ENCODE results near the gene DIDO1. TPM values are rescaled to one million over a fixed set of nuclear protein-coding genes. Genes with fewer than 3 reads are reported as not detected.
A peak's percentile ranks its signal among the peaks of the same experiment; 100 is the strongest.

The DIDO1 gene
- total and polyA plus RNA-seq, 2 of the 13 experiments (the other 11 are each of a cell fraction or from before 2014, with no cell fraction given): 75.0 to 75.1 TPM

DNA sequence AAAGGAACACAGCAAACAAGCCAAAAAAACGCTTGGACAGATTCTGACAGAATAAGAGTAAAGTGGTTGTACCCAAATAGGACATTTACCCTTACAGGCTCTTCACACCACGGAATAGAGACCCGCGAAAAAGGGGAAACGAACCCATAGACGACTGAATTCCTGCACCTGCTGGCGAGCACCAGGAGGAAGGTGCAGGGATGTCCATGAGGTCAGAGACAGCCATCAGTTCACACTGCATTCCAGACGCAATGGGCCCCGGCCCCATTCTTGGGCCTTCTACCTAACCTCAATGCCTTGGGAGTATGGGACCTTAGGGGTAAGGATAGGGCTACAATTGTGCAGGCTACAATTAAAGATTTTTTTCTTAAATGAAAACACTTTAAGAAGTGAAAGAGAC is 5.2 kb upstream of the DIDO1 start:
- Histone ChIP-seq H3K79me2 (ENCODE audit: insufficient read depth, low read length) (peaks cover 99% of the 10 kb centered on the region), H3K4me2 (ENCODE audit: low read depth, low read length) (peak overlapping the region; percentile 10; the same call in 1 of the 2 replicates), H3K9me3 (ENCODE audit: low read length) (no peaks in the 10 kb centered on the region), H2AFZ (ENCODE audit: low read length) (no peak overlapping the region), H3K36me3 (replicated peaks in 1 of 2; ENCODE audit: control insufficient read depth in 1 of 2, insufficient read depth in 2 of 2, low read length in 2 of 2) (peaks cover 17 to 38% of the 10 kb centered on the region in 2 experiments), H3K27ac (ENCODE audit: extremely low read length, insufficient read depth, low read length) (peak overlapping the region; percentile 2), H4K20me1 (ENCODE audit: insufficient read depth, low read length) (peaks cover 81% of the 10 kb centered on the region), H3K4me3 (replicated peaks in 1 of 3; ENCODE audit: insufficient read depth in 1 of 3, low read depth in 2 of 3, low read length in 3 of 3) (no peak overlapping the region), H3K4me1 (ENCODE audit: insufficient read depth, low read length) (peaks cover 91% of the 10 kb centered on the region), H3K9ac (ENCODE audit: insufficient read depth, low read depth, low read length) (no peak overlapping the region), H3K27me3 (ENCODE audit: control insufficient read depth in 1 of 2, insufficient read depth in 2 of 2, low read length in 2 of 2) (no peaks in the 10 kb centered on the region)
- ATAC-seq (no peak), FAIRE-seq (no peak), DNase-seq (ENCODE audit: low spot score) (no peak)
- intact Hi-C loops (cut with micrococcal nuclease; ENCODE audit: unreplicated experiment): no loop called here
- 88% methylated on average over 9 of the region's 9 CpGs for WGBS (ENCODE audit: low lambda C conversion rate)
- no TSS peak for BruUV-seq (replicated peaks)
- TF ChIP-seq ZNF644 (CRISPR knock-in tag; IDR thresholded peaks at IDR 0.05; ENCODE audit: low read depth) (no peak), RBM22 (optimal IDR thresholded peaks at IDR 0.05; ENCODE audit: low read length) (peak; percentile 48), BCL6 (CRISPR knock-in tag; IDR thresholded peaks at IDR 0.05) (peak; percentile 10; the same call in 1 of the 2 replicates)
- TF ChIP-seq, protein P1, sequence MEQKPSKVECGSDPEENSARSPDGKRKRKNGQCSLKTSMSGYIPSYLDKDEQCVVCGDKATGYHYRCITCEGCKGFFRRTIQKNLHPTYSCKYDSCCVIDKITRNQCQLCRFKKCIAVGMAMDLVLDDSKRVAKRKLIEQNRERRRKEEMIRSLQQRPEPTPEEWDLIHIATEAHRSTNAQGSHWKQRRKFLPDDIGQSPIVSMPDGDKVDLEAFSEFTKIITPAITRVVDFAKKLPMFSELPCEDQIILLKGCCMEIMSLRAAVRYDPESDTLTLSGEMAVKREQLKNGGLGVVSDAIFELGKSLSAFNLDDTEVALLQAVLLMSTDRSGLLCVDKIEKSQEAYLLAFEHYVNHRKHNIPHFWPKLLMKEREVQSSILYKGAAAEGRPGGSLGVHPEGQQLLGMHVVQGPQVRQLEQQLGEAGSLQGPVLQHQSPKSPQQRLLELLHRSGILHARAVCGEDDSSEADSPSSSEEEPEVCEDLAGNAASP (CRISPR knock-in tag; IDR thresholded peaks at IDR 0.05; ENCODE audit: borderline replicate concordance): peak; percentile 29; the same call in 1 of the 2 replicates
- ChIA-PET POLR2A (interaction anchor here (1.1 kb wide), 1 partner anchor 22 kb away, joined by 3 read pairs; no protein-coding TSS in a partner anchor), CTCF (ENCODE audit: low intra/inter-chr PET ratio, low total read pairs) (no interaction called here)
- in situ Hi-C loops (cut with HindIII; ENCODE audit: extremely low pct_ligation_motif_present, low pct_unique_long_range_greater_than_20kb): no loop called here

DNA sequence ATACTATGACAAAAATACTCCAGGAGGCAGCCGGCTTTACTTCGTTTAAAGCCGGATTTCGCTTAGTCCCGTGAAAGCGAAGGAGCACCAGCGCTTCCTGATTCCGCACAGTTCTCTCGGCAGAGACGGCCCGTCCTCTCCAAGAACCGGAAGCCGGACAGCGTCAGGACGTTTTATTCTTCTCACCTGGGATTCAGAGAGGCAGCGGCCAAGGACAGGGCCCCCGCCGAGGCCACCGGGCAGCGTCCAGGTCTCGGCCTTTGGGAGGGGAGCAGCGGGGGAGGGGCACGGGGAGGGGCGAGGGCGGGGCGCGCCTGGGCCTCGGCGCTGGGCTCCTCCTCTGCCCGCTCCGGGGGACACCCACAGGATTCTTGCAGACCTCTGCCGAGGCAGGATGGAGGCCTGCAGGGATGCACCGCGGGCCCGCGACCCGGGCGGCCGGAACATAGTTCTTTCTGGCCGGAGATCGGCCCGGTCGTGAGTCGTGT is 2.8 kb upstream of the DIDO1 start:
- Histone ChIP-seq H3K4me2 (ENCODE audit: low read depth, low read length) (peak overlapping the region; percentile 22), H3K36me3 (replicated peaks in 1 of 2; ENCODE audit: control insufficient read depth in 1 of 2, insufficient read depth in 2 of 2, low read length in 2 of 2) (peaks cover 5 to 19% of the 10 kb centered on the region in 2 experiments), H3K79me2 (ENCODE audit: insufficient read depth, low read length) (peaks cover 99% of the 10 kb centered on the region), H4K20me1 (ENCODE audit: insufficient read depth, low read length) (peaks cover 70% of the 10 kb centered on the region), H3K27me3 (ENCODE audit: control insufficient read depth in 1 of 2, insufficient read depth in 2 of 2, low read length in 2 of 2) (peaks cover 0 to 5% of the 10 kb centered on the region in 2 experiments; a peak in 1 of 5 replicates), H3K27ac (ENCODE audit: extremely low read length, insufficient read depth, low read length) (peak overlapping the region; percentile 33), H2AFZ (ENCODE audit: low read length) (no peak overlapping the region), H3K9ac (ENCODE audit: insufficient read depth, low read depth, low read length) (0 out of 2 replicates have a peak overlapping the region, but pooled peaks have one; percentile 7), H3K4me1 (ENCODE audit: insufficient read depth, low read length) (peaks cover 67% of the 10 kb centered on the region), H3K4me3 (replicated peaks in 1 of 3; ENCODE audit: insufficient read depth in 1 of 3, low read depth in 2 of 3, low read length in 3 of 3) (peak overlapping the region in 2 of 3 experiments; percentile 23 to 31; a peak in 2 of 6 replicates), H3K9me3 (ENCODE audit: low read length) (no peaks in the 10 kb centered on the region)
- FAIRE-seq (no peak), ATAC-seq (peak; percentile 12), DNase-seq (ENCODE audit: low spot score) (peak; percentile 50)
- in situ Hi-C loops (cut with HindIII; ENCODE audit: extremely low pct_ligation_motif_present, low pct_unique_long_range_greater_than_20kb) (no loop called here), intact Hi-C loops (cut with micrococcal nuclease; ENCODE audit: unreplicated experiment) (no loop called here)
- POLR2A ChIA-PET: interaction anchor here (1.6 to 6.4 kb wide), 2 partner anchors 8 to 26 kb away, joined by 5 to 118 read pairs; partner anchors contain the start of gene GID8
- BruUV-seq (replicated peaks): no TSS peak
- WGBS (ENCODE audit: low lambda C conversion rate): 71% methylated on average over 43 of the region's 44 CpGs
- CTCF ChIA-PET (ENCODE audit: low intra/inter-chr PET ratio, low total read pairs): no interaction called here
- TF ChIP-seq ZNF768 (CRISPR knock-in tag; IDR thresholded peaks at IDR 0.05): peak; percentile 89
- TF ChIP-seq GABPA (IDR thresholded peaks at IDR 0.05; ENCODE audit: low read depth, low read length): no peak
- TF ChIP-seq GABPA (CRISPR knock-in tag; IDR thresholded peaks at IDR 0.05; ENCODE audit: low read depth): peak; percentile 65
- peak; percentile 66 for TF ChIP-seq SAP130 (CRISPR knock-in tag; IDR thresholded peaks at IDR 0.05; ENCODE audit: low read depth)
- 0 out of 2 replicates have a peak, but pooled peaks have one; percentile 29 for TF ChIP-seq SOX5 (CRISPR knock-in tag; IDR thresholded peaks at IDR 0.05; ENCODE audit: borderline replicate concordance)
- peak; percentile 93 for TF ChIP-seq PRPF4 (IDR thresholded peaks at IDR 0.05; ENCODE audit: low read depth, low read length, poor library complexity, severe bottlenecking)
- TF ChIP-seq MED1 (CRISPR knock-in tag; IDR thresholded peaks at IDR 0.05): peak; percentile 46
- TF ChIP-seq PCBP1 (IDR thresholded peaks at IDR 0.05; ENCODE audit: borderline replicate concordance, low read depth, low read length): 0 out of 2 replicates have a peak, but pooled peaks have one; percentile 35
- TF ChIP-seq PHF21A (CRISPR knock-in tag; IDR thresholded peaks at IDR 0.05): 0 out of 2 replicates have a peak, but pooled peaks have one; percentile 35
- TF ChIP-seq ZKSCAN5 (CRISPR knock-in tag; IDR thresholded peaks at IDR 0.05): no peak
- TF ChIP-seq, protein P2, sequence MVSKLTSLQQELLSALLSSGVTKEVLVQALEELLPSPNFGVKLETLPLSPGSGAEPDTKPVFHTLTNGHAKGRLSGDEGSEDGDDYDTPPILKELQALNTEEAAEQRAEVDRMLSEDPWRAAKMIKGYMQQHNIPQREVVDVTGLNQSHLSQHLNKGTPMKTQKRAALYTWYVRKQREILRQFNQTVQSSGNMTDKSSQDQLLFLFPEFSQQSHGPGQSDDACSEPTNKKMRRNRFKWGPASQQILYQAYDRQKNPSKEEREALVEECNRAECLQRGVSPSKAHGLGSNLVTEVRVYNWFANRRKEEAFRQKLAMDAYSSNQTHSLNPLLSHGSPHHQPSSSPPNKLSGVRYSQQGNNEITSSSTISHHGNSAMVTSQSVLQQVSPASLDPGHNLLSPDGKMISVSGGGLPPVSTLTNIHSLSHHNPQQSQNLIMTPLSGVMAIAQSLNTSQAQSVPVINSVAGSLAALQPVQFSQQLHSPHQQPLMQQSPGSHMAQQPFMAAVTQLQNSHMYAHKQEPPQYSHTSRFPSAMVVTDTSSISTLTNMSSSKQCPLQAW (CRISPR knock-in tag; IDR thresholded peaks at IDR 0.05): 0 out of 2 replicates have a peak, but pooled peaks have one; percentile 38

All from HepG2 (cell line).